ENCODE data around the gene PCDHAC2.

GRCh38 chr5:141007791-141008190 is 41.5 kb downstream of the PCDHAC2 start:
- TF ChIP-seq POLR2A (IDR thresholded peaks at IDR 0.05) (no peak), CTCF (IDR thresholded peaks at IDR 0.05) (no peak), POLR2AphosphoS5 (IDR thresholded peaks at IDR 0.05) (no peak), EP300 (IDR thresholded peaks at IDR 0.05) (no peak)

All from gastroesophageal sphincter (tissue), 3 donors.